ENCODE results near the gene FAM221B.

Gene FAM221B

GRCh38 chr9:35828716-35829083 is at the start of gene FAM221B:
FAM221B (minus strand) TSS chr9:35828732; CDS start chr9:35826161, 2,571 bp downstream.
- no peak for DNase-seq (ENCODE audit: low read depth in 3 of 3, low spot score in 1 of 3)

GRCh38 chr9:35872505-35872904 is 44.0 kb upstream of the FAM221B start:
- no peak for DNase-seq (ENCODE audit: low read depth in 3 of 3, low spot score in 1 of 3)

- DNase-seq (ENCODE audit: low read depth in 3 of 3, low spot score in 1 of 3) = no peak
These were observed 43.0 kb upstream of the FAM221B start for GRCh38 chr9:35871545-35871944.

DNA sequence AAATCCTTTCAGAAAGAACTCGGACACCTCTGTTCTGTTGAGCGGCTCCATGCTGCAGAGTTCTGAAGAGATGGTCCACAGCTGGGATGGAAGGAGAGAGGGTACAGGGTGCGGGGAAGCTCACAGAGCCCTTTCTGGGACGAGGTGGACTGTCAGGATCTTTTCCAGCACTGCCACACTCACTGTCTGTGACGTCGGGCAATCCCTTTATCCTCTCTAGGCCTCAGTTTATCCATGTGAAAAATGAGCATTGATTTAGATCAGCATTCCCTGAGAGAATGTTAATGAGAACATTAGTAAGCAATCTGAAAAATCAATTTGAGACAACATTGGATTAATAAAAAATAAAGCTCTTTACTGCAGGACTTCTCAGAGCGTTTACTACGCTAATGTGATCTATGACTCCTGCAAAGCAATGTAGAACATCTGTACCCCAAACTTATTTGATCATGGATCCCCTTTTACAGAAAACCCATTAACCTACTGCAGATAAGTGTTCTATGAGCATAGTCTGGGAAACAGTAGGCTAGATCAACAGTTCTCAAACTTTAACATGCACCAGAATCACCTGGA is 41.9 kb upstream of the FAM221B start, which contains the start of gene OR13J1:
Gene OR13J1, minus strand, starts transcription at position 51 of the 573 bp plus-strand sequence. Its CDS starts 0 bp downstream, at position 51.
- no peak for DNase-seq (ENCODE audit: low read depth in 3 of 3, low spot score in 1 of 3)

DNA sequence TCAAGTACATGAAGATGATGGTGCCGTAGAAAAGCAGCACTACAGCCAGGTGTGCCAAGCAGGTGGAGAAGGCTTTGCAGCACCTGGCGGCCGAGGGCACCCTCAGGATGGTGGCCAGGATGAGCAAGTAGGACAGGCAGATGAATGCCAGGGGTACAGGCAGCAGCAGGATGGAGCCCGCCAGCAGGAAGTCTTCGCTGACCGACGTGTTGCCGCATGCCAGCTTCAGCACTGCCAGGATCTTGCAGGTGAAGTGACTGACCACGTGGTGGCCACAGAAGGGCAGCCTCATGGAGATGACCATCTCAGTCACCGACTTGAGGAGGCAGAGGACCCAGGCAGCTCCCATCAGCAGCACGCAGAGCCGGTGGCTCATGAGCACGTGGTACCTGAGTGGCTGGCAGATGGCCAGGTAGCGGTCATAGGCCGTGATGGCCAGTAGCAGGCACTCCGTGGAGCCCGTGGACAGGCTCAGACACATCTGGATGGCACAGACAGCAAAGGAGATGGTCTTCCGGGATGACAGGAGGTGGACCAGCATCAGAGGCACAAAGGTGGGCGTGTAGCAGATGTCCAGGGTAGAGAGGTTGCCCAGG is 41.2 kb upstream of the FAM221B start:
- no peak for DNase-seq (ENCODE audit: low read depth in 3 of 3, low spot score in 1 of 3)

DNA sequence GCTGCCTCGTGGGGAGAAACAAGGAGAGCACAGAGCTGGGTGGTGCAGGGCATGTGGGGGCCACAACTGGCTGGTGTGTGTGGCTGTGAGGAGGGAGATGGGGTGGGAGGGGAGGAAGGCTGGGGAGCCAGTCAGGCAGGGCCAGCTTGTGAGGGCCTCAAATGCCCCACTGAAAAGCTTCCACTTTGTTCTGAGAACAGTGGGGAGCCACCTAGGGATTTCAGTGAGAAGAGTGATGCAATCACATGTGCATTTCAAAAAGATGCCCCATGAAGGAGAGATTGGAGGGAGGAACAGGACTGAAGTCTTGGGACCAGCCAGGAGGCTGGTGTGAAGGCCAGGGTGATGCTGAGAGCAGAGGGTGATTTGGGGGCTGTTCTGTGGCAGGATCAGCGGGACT is 40.4 kb upstream of the FAM221B start:
- no peak for DNase-seq (ENCODE audit: low read depth in 3 of 3, low spot score in 1 of 3)

- no peak for DNase-seq (ENCODE audit: low read depth in 3 of 3, low spot score in 1 of 3)
These were observed 39.0 kb upstream of the FAM221B start for GRCh38 chr9:35867538-35867937.

- DNase-seq (ENCODE audit: low read depth in 3 of 3, low spot score in 1 of 3) = no peak
These were observed 36.2 kb upstream of the FAM221B start for GRCh38 chr9:35864695-35865255.

DNA sequence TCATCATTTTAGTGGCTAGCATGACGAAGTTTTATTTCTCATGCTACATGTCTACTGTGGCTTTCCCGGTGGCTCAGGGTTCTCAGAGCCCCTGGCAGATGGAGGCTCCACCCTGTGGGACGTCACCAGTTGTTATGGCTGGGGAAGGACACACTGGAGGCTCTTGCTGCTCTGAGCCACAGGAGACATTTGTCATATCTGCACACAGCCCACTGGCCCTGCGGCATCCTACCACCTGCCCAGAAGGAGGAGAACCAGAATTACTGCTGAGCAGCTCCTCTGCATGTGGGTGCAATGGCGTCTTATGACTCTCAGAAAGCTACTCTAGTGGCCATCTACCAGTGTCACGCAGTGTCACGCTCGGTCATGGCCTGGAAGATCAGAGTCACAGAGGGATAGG is 35.1 kb upstream of the FAM221B start:
- DNase-seq (ENCODE audit: low read depth in 3 of 3, low spot score in 1 of 3) = no peak

DNA sequence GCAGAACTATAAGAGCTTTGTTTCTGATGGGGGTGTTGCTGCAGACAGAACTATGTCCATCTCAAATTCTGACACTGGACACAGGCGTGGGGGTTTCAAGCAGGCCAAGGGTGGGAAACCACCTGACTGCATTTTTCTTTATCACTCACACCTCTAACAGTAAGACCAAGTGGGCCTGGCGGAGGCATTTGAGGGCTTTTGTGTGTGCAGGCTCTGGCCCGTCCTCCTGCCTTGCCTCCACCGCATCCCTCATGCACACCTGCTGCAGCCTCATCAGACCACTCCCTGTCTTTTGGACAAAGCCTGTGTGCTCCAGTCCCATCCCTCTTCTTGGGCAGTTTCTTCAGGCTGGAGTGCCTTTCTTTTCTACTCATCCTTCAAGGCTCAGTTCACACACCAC is 33.8 kb upstream of the FAM221B start:
- DNase-seq (ENCODE audit: low read depth in 3 of 3, low spot score in 1 of 3) = no peak

GRCh38 chr9:35861161-35861897 is 32.8 kb upstream of the FAM221B start:
- no peak for DNase-seq (ENCODE audit: low read depth in 3 of 3, low spot score in 1 of 3)

- no peak for DNase-seq (ENCODE audit: low read depth in 3 of 3, low spot score in 1 of 3)
These were observed 31.4 kb upstream of the FAM221B start for GRCh38 chr9:35859990-35860339.

GRCh38 chr9:35859310-35859989 is 30.9 kb upstream of the FAM221B start:
- no peak for DNase-seq (ENCODE audit: low read depth in 3 of 3, low spot score in 1 of 3)

DNA sequence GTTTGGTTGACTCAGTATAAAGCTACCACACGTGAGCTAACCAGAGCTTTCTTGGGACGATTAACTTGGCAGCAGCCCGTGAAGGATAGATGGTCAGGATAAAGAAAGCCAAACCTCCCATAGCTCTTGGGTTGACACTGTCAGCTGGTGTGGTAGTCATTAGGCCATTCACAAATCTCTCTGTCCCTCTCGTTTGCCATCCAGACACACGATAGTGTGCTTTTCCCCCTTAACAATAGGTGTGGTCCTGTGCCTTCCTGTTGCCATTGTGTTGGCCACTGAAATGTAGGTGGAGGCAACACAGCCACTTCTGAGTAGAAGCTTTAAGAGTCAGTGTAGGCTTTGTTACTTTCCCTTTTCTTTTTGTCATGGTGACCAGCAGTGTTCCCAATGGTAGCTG is 29.9 kb upstream of the FAM221B start:
- no peak for DNase-seq (ENCODE audit: low read depth in 3 of 3, low spot score in 1 of 3)

DNA sequence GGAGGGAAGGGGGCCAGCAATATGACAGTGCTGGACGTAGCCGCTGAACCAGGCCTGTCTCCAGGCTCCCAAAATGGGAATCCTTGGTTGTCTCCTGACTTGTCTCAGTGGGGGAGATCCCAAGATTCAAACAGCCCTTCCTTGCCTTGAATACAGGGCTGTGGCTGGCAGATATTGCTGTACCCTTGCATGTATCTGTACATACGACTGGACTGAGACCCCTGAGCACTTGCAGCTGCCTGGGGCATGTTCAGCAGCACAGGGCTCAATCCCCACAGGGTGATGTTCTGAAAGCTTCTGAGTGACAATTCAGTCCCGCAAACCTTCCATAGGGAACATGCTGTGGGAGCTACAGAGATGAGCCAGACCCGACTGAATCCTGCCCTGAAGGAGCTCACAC is 28.4 kb upstream of the FAM221B start:
- DNase-seq (ENCODE audit: low read depth in 3 of 3, low spot score in 1 of 3) = no peak

DNA sequence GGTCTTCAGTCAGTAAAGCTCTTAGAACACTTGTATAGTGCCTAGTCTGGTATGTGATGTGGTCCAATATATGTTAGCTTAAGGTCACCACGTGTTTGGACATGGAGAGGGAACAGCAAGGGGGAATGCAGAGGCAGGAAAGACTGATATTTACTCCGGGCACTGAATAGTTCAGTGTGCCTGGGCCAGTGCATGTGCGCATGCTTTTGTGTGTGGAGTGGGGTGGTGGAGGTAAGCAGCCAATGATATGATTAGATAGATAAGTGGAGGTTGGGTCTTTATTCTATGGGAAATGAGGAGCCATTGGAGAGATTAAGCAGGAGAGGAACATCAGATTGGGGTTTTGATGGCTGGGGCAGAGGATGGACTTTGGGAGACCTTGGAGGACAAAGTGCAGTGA is 27.7 kb upstream of the FAM221B start:
- DNase-seq (ENCODE audit: low read depth in 3 of 3, low spot score in 1 of 3) = no peak

GRCh38 chr9:35854091-35854762 is 25.7 kb upstream of the FAM221B start:
- DNase-seq (ENCODE audit: low read depth in 3 of 3, low spot score in 1 of 3) = no peak

GRCh38 chr9:35852876-35853865 is 24.6 kb upstream of the FAM221B start:
- DNase-seq (ENCODE audit: low read depth in 3 of 3, low spot score in 1 of 3) = no peak

GRCh38 chr9:35852267-35852815 is 23.8 kb upstream of the FAM221B start:
- no peak for DNase-seq (ENCODE audit: low read depth in 3 of 3, low spot score in 1 of 3)
